HEK293 (cell line): ENCODE data around the gene CAPRIN2.

ENCODE experiments used
- CTCF ChIA-PET: fragments of 350-600 bp; formaldehyde crosslinking; extraction: SDS; loops from one replicate; lab custom pipeline; 2021; ENCODE audit warnings: antibody characterized with exemption; lab: Yijun Ruan, JAX
- POLR2A ChIA-PET: fragments of 300-600 bp; formaldehyde crosslinking; extraction: SDS; loops from one replicate; lab custom pipeline; 2020; ENCODE audit warnings: antibody characterized with exemption, inconsistent platforms; lab: Yijun Ruan, JAX
- H3K27ac ChIP-seq: fragments of 200-500 bp; sonication (Bioruptor generic); 2 replicates; pipeline ENCODE4 v1.5.1; 2014; ENCODE audit warnings: low read depth, low read length, control low read depth, inconsistent platforms; ENCODE audit errors: extremely low read depth
- H3K36me3 ChIP-seq, 2 experiments: fragments of 200-500 bp in 1 of 2; sonication (Bioruptor generic) in 1 of 2; 1 replicate in 1 of 2; 2 replicates in 1 of 2; pipeline ENCODE4 v1.5.1; 2014 to 2017; ENCODE audit warnings: inconsistent platforms in 2 of 2, low read length in 2 of 2; ENCODE audit not compliant: control insufficient read depth in 2 of 2, insufficient read depth in 1 of 2
- H3K4me1 ChIP-seq: fragments of 200-500 bp; sonication (Bioruptor generic); 2 replicates; pipeline ENCODE4 v1.5.1; 2014; ENCODE audit warnings: mild to moderate bottlenecking, low read length, inconsistent platforms; ENCODE audit not compliant: control insufficient read depth, insufficient read depth
- H3K4me3 ChIP-seq: 2 replicates; pipeline ENCODE4 v1.5.1; 2011; ENCODE audit warnings: low read depth, mild to moderate bottlenecking, control low read depth, low read length, moderate library complexity
- H3K9me3 ChIP-seq: fragments of 200-500 bp; sonication (Bioruptor generic); 2 replicates; pipeline ENCODE4 v1.5.1; 2014; ENCODE audit warnings: low read depth, low read length, inconsistent platforms; ENCODE audit not compliant: control insufficient read depth, insufficient read depth
- BCL11B ChIP-seq: fragments of 450-650 bp; formaldehyde crosslinking; IDR thresholded peaks from 2 replicates; pipeline ENCODE4 v1.5.1; 2016; ENCODE audit warnings: low read depth, missing biosample characterization, missing genetic modification characterization
- GLI2 ChIP-seq: fragments of 450-650 bp; formaldehyde crosslinking; IDR thresholded peaks from 2 replicates; pipeline ENCODE4; 2017; ENCODE audit warnings: missing biosample characterization, missing genetic modification characterization, low read depth, borderline replicate concordance
- IKZF3 ChIP-seq: fragments of 450-650 bp; IDR thresholded peaks from 2 replicates; pipeline ENCODE4 v1.5.0; 2018; ENCODE audit warnings: missing biosample characterization, mild to moderate bottlenecking, missing genetic modification characterization, moderate library complexity
- PRDM4 ChIP-seq: fragments of 450-650 bp; formaldehyde crosslinking; IDR thresholded peaks from 2 replicates; pipeline ENCODE4 v1.5.1; 2017; ENCODE audit warnings: missing biosample characterization, missing genetic modification characterization
- ZBTB17 ChIP-seq: fragments of 450-650 bp; formaldehyde crosslinking; IDR thresholded peaks from 2 replicates; pipeline ENCODE4 v1.5.1; 2016; ENCODE audit warnings: missing biosample characterization, missing genetic modification characterization
- ZEB2 ChIP-seq: fragments of 450-650 bp; formaldehyde crosslinking; IDR thresholded peaks from 2 replicates; pipeline ENCODE4 v1.5.1; 2016; ENCODE audit warnings: missing biosample characterization, missing genetic modification characterization
- ZIC2 ChIP-seq: fragments of 450-650 bp; formaldehyde crosslinking; IDR thresholded peaks from 2 replicates; pipeline ENCODE4 v1.5.1; 2016; ENCODE audit warnings: missing biosample characterization, missing genetic modification characterization
- ZNF121 ChIP-seq: fragments of 450-650 bp; formaldehyde crosslinking; IDR thresholded peaks from 2 replicates; pipeline ENCODE4 v1.5.1; 2016; ENCODE audit warnings: missing biosample characterization, missing genetic modification characterization
- ZNF24 ChIP-seq: fragments of 450-650 bp; formaldehyde crosslinking; IDR thresholded peaks from 2 replicates; pipeline ENCODE4 v1.5.1; 2016; ENCODE audit warnings: missing biosample characterization, missing genetic modification characterization
- ZNF280D ChIP-seq: fragments of 450-650 bp; formaldehyde crosslinking; IDR thresholded peaks from 2 replicates; pipeline ENCODE4 v1.5.1; 2016; ENCODE audit warnings: missing biosample characterization, missing genetic modification characterization
- ZNF302 ChIP-seq: fragments of 450-650 bp; formaldehyde crosslinking; IDR thresholded peaks from 2 replicates; pipeline ENCODE4 v1.5.1; 2016; ENCODE audit warnings: missing biosample characterization, missing genetic modification characterization, low read depth
- ZNF433 ChIP-seq: fragments of 450-650 bp; formaldehyde crosslinking; IDR thresholded peaks from 2 replicates; pipeline ENCODE4 v1.5.1; 2016; ENCODE audit warnings: missing biosample characterization, missing genetic modification characterization, low read depth
- ZNF48 ChIP-seq: fragments of 450-650 bp; formaldehyde crosslinking; IDR thresholded peaks from 2 replicates; pipeline ENCODE4 v1.5.1; 2016; ENCODE audit warnings: missing biosample characterization, missing genetic modification characterization
- ZNF518A ChIP-seq: fragments of 450-650 bp; formaldehyde crosslinking; conservative IDR thresholded peaks from 2 replicates; pipeline ENCODE4 v1.5.1; 2016; ENCODE audit warnings: low read depth, missing biosample characterization, missing genetic modification characterization
- ZNF558 ChIP-seq: fragments of 450-650 bp; formaldehyde crosslinking; IDR thresholded peaks from 2 replicates; pipeline ENCODE4 v1.5.1; 2016; ENCODE audit warnings: missing biosample characterization, missing genetic modification characterization
- ZNF571 ChIP-seq: fragments of 450-650 bp; formaldehyde crosslinking; IDR thresholded peaks from 2 replicates; pipeline ENCODE4 v1.5.0; 2017; ENCODE audit warnings: missing biosample characterization, missing genetic modification characterization
- ZNF580 ChIP-seq: fragments of 450-650 bp; formaldehyde crosslinking; IDR thresholded peaks from 2 replicates; pipeline ENCODE4 v1.5.1; 2016; ENCODE audit warnings: missing biosample characterization, missing genetic modification characterization
- ZNF701 ChIP-seq: fragments of 450-650 bp; formaldehyde crosslinking; IDR thresholded peaks from 2 replicates; pipeline ENCODE4 v1.5.1; 2016; ENCODE audit warnings: missing biosample characterization, missing genetic modification characterization
- ZNF76 ChIP-seq: fragments of 450-650 bp; formaldehyde crosslinking; IDR thresholded peaks from 2 replicates; pipeline ENCODE4; 2016; ENCODE audit warnings: low read depth, missing biosample characterization, missing genetic modification characterization, borderline replicate concordance
- ZSCAN18 ChIP-seq: fragments of 450-650 bp; formaldehyde crosslinking; IDR thresholded peaks from 2 replicates; pipeline ENCODE4 v1.5.1; 2016; ENCODE audit warnings: missing biosample characterization, missing genetic modification characterization
- ZXDB ChIP-seq: fragments of 450-650 bp; formaldehyde crosslinking; IDR thresholded peaks from 2 replicates; pipeline ENCODE4 v1.5.1; 2016; ENCODE audit warnings: missing biosample characterization, missing genetic modification characterization

CAPRIN2 gene

GRCh38 chr12:30696103-30696408 is 58.7 kb downstream of the CAPRIN2 start:
- Histone ChIP-seq H3K36me3 (no peaks in the 10 kb centered on the region), H3K27ac (peak overlapping the region; percentile 80; the same call in 1 of the 2 replicates), H3K4me1 (peaks cover 2% of the 10 kb centered on the region; the same call in 1 of the 2 replicates), H3K4me3 (peak overlapping the region; percentile 98), H3K9me3 (no peaks in the 10 kb centered on the region)
- POLR2A ChIA-PET: interaction anchor here (0.6 to 2.1 kb wide), 6 partner anchors 17 to 1320 kb away, joined by 3 to 23 read pairs (median 4); partner anchors contain the start of gene CAPRIN2
- CTCF ChIA-PET: interaction anchor here (0.6 to 0.7 kb wide), 3 partner anchors 96 to 590 kb away, joined by 3 to 7 read pairs (median 4); no protein-coding TSS in a partner anchor
- TF ChIP-seq ZNF518A (tag by site-specific recombination) (peak; percentile 13; the same call in 1 of the 2 replicates), BCL11B (tag by site-specific recombination) (no peak), ZNF24 (tag by site-specific recombination) (peak; percentile 91), ZBTB17 (tag by site-specific recombination) (peak; percentile 40; the same call in 1 of the 2 replicates), ZNF76 (no peak), ZNF580 (no peak)

- ChIA-PET POLR2A (interaction anchor here (0.6 to 2.1 kb wide), 6 partner anchors 16 to 1320 kb away, joined by 3 to 23 read pairs (median 4); partner anchors contain the start of gene CAPRIN2), CTCF (interaction anchor here (0.6 to 0.9 kb wide), 8 partner anchors 32 to 1358 kb away, joined by 3 to 7 read pairs (median 4); no protein-coding TSS in a partner anchor)
- Histone ChIP-seq H3K36me3 (no peaks in the 10 kb centered on the region), H3K27ac (peak within 1 kb of the TSS; percentile 80), H3K4me1 (peaks cover 2% of the 10 kb centered on the region; the same call in 1 of the 2 replicates), H3K9me3 (no peaks in the 10 kb centered on the region), H3K4me3 (peak within 1 kb of the TSS; percentile 98)
- TF ChIP-seq ZNF302 (tag by site-specific recombination) (no peak), ZNF558 (tag by site-specific recombination) (no peak), ZNF571 (tag by site-specific recombination) (no peak), ZNF48 (tag by site-specific recombination) (no peak), ZNF280D (tag by site-specific recombination) (no peak), ZSCAN18 (tag by site-specific recombination) (no peak), ZNF433 (no peak), IKZF3 (tag by site-specific recombination) (peak; percentile 94), ZNF121 (tag by site-specific recombination) (no peak), ZXDB (tag by site-specific recombination) (peak; percentile 78), GLI2 (tag by site-specific recombination) (no peak), ZNF701 (tag by site-specific recombination) (no peak), ZEB2 (tag by site-specific recombination) (peak; percentile 68), PRDM4 (tag by site-specific recombination) (peak; percentile 56; the same call in 1 of the 2 replicates), ZIC2 (tag by site-specific recombination) (peak; percentile 76)
Observed at GRCh38 chr12:30695199-30696102, 59.3 kb downstream of the CAPRIN2 start, which contains the start of gene IPO8. Gene IPO8 (minus strand): TSS chr12:30695869. CDS start chr12:30695647, 222 bp downstream.
